Panc1 (cell line): ENCODE results near the gene CD22. TPM values are rescaled to one million over a fixed set of nuclear protein-coding genes. Genes with fewer than 3 reads are reported as not detected.

Experiments used
- ATAC-seq: fragments of 200-7000 bp; cut with Tn5 transposase; 2 replicates; pipeline ENCODE4 v1.9.1; 2020; ENCODE audit warnings: mild to moderate bottlenecking, moderate library complexity
- BruUV-seq: library from RNA; stranded (reverse); fragments of 400-500 nt; replicated peaks from 2 replicates; lab custom pipeline; 2021; lab: Mats Ljungman, UMichigan
- CTCF ChIA-PET: fragments of 300-600 bp; sonication (Branson Sonifier 250); formaldehyde crosslinking; loops from one replicate; lab custom pipeline; 2022; ENCODE audit warnings: antibody characterized with exemption; lab: Charles Lee
- POLR2A ChIA-PET: fragments of 300-600 bp; sonication (Branson Sonifier 250); formaldehyde crosslinking; loops from one replicate; lab custom pipeline; 2022; ENCODE audit warnings: antibody characterized with exemption; lab: Charles Lee
- DNase-seq: peaks from one replicate; pipeline ENCODE4 v3.0.0-alpha.2; 2010; ENCODE audit warnings: low read depth, low spot score
- H3K27ac ChIP-seq: 2 replicates; pipeline ENCODE4 v1.5.1; 2011; ENCODE audit warnings: mild to moderate bottlenecking, low read length, inconsistent platforms
- H3K27me3 ChIP-seq: fragments of 200-500 bp; sonication (Bioruptor generic); 2 replicates; pipeline ENCODE4 v1.6.0; 2014; ENCODE audit warnings: low read length, inconsistent platforms; ENCODE audit not compliant: control insufficient read depth, insufficient read depth
- H3K36me3 ChIP-seq: fragments of 200-500 bp; sonication (Bioruptor generic); 2 replicates; pipeline ENCODE4 v1.5.1; 2014; ENCODE audit warnings: inconsistent platforms, mild to moderate bottlenecking, low read length, moderate library complexity; ENCODE audit not compliant: control insufficient read depth, insufficient read depth
- H3K4me1 ChIP-seq: 2 replicates; pipeline ENCODE4 v1.5.1; 2011; ENCODE audit warnings: inconsistent platforms, mild to moderate bottlenecking, low read length, moderate library complexity; ENCODE audit not compliant: control insufficient read depth, insufficient read depth
- H3K4me3 ChIP-seq, 2 experiments: 2 replicates each; pipeline ENCODE4 v1.5.1; 2011 to 2012; ENCODE audit warnings: low read depth in 2 of 2, low read length in 2 of 2, mild to moderate bottlenecking in 2 of 2, inconsistent platforms in 1 of 2, moderate library complexity in 1 of 2
- H3K9me3 ChIP-seq: fragments of 200-500 bp; sonication (Bioruptor generic); 2 replicates; pipeline ENCODE4 v1.5.1; 2014; ENCODE audit warnings: low read depth, mild to moderate bottlenecking, inconsistent platforms, low read length, moderate library complexity; ENCODE audit not compliant: control insufficient read depth, insufficient read depth
- POLR2AphosphoS5 ChIP-seq: IDR thresholded peaks from 2 replicates; pipeline ENCODE4 v1.6.1; 2012; ENCODE audit warnings: mild to moderate bottlenecking, low read depth, low read length, moderate library complexity
- SIN3A ChIP-seq: IDR thresholded peaks from 2 replicates; pipeline ENCODE4 v1.6.1; 2012; ENCODE audit warnings: low read depth, mild to moderate bottlenecking, low read length, moderate library complexity, borderline replicate concordance; ENCODE audit not compliant: insufficient read depth
- TCF7L2 ChIP-seq: IDR thresholded peaks from 2 replicates; pipeline ENCODE4 v1.6.1; 2011; ENCODE audit warnings: mild to moderate bottlenecking, low read depth, low read length, inconsistent platforms
- in situ Hi-C: cut with HindIII; loops from 2 replicates; pipeline ENCODE4 v1.10.0; 2016; ENCODE audit warnings: low sequenced_read_pairs, low pct_unique_long_range_greater_than_20kb
- intact Hi-C: fragments of 100-400 bp; cut with micrococcal nuclease; formaldehyde crosslinking; loops from one replicate; pipeline ENCODE4 v1.10.0; 2022; ENCODE audit not compliant: unreplicated experiment
- total RNA-seq: library from RNA; stranded (reverse); gene quantifications from one replicate; pipeline ENCODE4 v1.2.1, GENCODE V29; 2021; ENCODE audit not compliant: unreplicated experiment
- TF ChIP-seq, protein P1 (sequence below): fragments of 450-650 bp; IDR thresholded peaks from 2 replicates; pipeline ENCODE4 v1.5.1; 2017; ENCODE audit warnings: mild to moderate bottlenecking
- TF ChIP-seq, protein P2 (sequence below), 2 experiments: IDR thresholded peaks; 2 replicates each; pipeline ENCODE4 v1.6.1; 2011 to 2012; ENCODE audit warnings: low read depth in 2 of 2, control low read depth in 1 of 2, low read length in 1 of 2, mild to moderate bottlenecking in 1 of 2, moderate library complexity in 1 of 2; ENCODE audit not compliant: insufficient read depth in 1 of 2

CD22 gene
- total RNA-seq, 1 experiment from 2014 or later = 0.74 TPM

DNA sequence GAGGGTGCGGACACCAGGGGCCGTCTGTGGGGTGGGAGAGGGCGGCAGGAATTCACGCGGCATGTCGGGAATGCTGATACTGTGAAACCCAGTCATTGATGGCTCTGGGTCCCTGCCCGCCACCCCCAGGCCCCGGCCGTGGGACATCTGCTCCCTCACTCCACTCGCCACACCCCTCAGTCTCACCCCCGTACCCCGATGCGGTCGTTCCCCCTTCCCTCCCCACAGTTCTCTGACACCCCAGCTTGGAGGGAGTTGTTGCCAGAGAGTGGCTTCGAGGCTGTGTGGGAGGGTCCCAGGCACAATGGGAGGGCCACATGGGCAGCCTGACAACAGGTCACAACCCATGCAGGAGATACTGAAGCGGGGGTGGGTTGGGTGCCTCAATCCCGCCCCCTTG is 35.2 kb upstream of the CD22 start:
- ChIA-PET POLR2A (no interaction called here), CTCF (no interaction called here)
- DNase-seq (no peak), ATAC-seq (no peak)
- H3K36me3 ChIP-seq = no peaks in the 10 kb centered on the region
- no peaks in the 10 kb centered on the region; the same call in 1 of the 2 replicates for H3K27me3 ChIP-seq
- no peak overlapping the region for H3K4me3 ChIP-seq
- H3K4me1 ChIP-seq = no peaks in the 10 kb centered on the region
- no peak overlapping the region for H3K27ac ChIP-seq
- BruUV-seq = no TSS peak
- in situ Hi-C loops (no loop called here), intact Hi-C loops (no loop called here)
- TF ChIP-seq SIN3A = no peak
- TF ChIP-seq TCF7L2 = no peak
- TF ChIP-seq POLR2AphosphoS5 = no peak
- TF ChIP-seq, protein P1, sequence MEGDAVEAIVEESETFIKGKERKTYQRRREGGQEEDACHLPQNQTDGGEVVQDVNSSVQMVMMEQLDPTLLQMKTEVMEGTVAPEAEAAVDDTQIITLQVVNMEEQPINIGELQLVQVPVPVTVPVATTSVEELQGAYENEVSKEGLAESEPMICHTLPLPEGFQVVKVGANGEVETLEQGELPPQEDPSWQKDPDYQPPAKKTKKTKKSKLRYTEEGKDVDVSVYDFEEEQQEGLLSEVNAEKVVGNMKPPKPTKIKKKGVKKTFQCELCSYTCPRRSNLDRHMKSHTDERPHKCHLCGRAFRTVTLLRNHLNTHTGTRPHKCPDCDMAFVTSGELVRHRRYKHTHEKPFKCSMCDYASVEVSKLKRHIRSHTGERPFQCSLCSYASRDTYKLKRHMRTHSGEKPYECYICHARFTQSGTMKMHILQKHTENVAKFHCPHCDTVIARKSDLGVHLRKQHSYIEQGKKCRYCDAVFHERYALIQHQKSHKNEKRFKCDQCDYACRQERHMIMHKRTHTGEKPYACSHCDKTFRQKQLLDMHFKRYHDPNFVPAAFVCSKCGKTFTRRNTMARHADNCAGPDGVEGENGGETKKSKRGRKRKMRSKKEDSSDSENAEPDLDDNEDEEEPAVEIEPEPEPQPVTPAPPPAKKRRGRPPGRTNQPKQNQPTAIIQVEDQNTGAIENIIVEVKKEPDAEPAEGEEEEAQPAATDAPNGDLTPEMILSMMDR = no peak
- TF ChIP-seq, protein P2, sequence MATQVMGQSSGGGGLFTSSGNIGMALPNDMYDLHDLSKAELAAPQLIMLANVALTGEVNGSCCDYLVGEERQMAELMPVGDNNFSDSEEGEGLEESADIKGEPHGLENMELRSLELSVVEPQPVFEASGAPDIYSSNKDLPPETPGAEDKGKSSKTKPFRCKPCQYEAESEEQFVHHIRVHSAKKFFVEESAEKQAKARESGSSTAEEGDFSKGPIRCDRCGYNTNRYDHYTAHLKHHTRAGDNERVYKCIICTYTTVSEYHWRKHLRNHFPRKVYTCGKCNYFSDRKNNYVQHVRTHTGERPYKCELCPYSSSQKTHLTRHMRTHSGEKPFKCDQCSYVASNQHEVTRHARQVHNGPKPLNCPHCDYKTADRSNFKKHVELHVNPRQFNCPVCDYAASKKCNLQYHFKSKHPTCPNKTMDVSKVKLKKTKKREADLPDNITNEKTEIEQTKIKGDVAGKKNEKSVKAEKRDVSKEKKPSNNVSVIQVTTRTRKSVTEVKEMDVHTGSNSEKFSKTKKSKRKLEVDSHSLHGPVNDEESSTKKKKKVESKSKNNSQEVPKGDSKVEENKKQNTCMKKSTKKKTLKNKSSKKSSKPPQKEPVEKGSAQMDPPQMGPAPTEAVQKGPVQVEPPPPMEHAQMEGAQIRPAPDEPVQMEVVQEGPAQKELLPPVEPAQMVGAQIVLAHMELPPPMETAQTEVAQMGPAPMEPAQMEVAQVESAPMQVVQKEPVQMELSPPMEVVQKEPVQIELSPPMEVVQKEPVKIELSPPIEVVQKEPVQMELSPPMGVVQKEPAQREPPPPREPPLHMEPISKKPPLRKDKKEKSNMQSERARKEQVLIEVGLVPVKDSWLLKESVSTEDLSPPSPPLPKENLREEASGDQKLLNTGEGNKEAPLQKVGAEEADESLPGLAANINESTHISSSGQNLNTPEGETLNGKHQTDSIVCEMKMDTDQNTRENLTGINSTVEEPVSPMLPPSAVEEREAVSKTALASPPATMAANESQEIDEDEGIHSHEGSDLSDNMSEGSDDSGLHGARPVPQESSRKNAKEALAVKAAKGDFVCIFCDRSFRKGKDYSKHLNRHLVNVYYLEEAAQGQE (IDR thresholded peaks at IDR 0.05; ENCODE audit: insufficient read depth in 1 of 2, low read depth in 2 of 2, low read length in 1 of 2) = no peak
- H3K9me3 ChIP-seq = no peaks in the 10 kb centered on the region

DNA sequence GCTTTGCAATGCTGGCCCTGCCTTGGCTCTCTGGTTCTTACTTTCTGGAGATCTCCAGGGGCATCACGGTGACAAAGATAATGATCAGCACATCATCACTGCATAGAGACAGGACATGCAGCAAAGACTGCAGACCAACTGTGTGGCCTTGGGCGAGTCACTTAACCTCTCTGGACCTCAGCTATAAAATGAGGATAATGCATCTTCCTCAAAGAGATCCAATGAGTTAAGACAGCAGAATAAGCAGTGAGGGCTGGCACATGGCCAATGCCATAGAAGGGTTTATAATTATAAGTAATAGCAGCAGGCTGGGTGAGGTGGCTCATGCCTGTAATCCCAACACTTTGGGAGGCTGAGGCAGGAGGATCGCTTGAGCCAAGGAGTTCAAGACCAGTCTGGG is 34.7 kb upstream of the CD22 start:
- no peak for DNase-seq
- Histone ChIP-seq H3K4me3 (no peak overlapping the region), H3K9me3 (no peaks in the 10 kb centered on the region), H3K27me3 (no peaks in the 10 kb centered on the region; the same call in 1 of the 2 replicates), H3K36me3 (no peaks in the 10 kb centered on the region), H3K27ac (no peak overlapping the region), H3K4me1 (no peaks in the 10 kb centered on the region)
- ATAC-seq = no peak
- ChIA-PET CTCF (no interaction called here), POLR2A (no interaction called here)
- intact Hi-C loops = no loop called here
- in situ Hi-C loops = no loop called here
- TF ChIP-seq SIN3A = no peak
- TF ChIP-seq, protein P2 (IDR thresholded peaks at IDR 0.05; ENCODE audit: insufficient read depth in 1 of 2, low read depth in 2 of 2, low read length in 1 of 2) = no peak
- TF ChIP-seq, protein P1 = no peak
- TF ChIP-seq TCF7L2 = no peak
- no peak for TF ChIP-seq POLR2AphosphoS5
- BruUV-seq = no TSS peak
